Measurements from ENCODE around the gene MEAF6.
"Not testable (repeated sequence)": the region's sequence is repeated elsewhere in the genome, so short reads cannot be mapped to it uniquely, and the experiment has no call there.

Gene MEAF6

DNA sequence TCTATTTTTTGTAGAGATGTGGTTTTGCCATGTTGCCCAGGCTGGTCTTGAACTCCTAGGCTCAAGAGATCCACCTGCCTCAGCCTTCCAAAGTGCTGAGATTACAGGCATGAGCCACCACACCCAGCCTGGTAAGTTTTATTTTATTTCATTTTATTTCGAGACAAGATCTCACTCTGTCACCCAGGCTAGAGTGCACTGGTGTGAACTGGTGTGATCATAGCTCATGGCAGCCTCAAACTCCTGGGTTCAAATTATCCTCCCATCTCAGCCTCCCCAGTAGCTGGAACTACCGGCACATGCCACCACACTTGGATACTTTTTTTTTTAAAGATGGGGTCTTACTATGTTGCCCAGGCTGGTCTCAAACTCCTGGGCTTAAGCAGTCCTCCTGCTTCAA is 11.8 kb downstream of the MEAF6 start:
- not testable (repeated sequence) for H3K4me1 ChIP-seq (ENCODE audit: control insufficient read depth in 1 of 2, insufficient read depth in 2 of 2, low read length in 2 of 2); H3K9me3 ChIP-seq (ENCODE audit: control insufficient read depth in 1 of 2, low read length in 2 of 2); H3K27me3 ChIP-seq (ENCODE audit: control insufficient read depth in 1 of 2, insufficient read depth in 2 of 2, low read length in 2 of 2); H3K4me3 ChIP-seq (ENCODE audit: low read depth in 1 of 2, low read length in 2 of 2); H3K27ac ChIP-seq (ENCODE audit: low read depth, low read length); H3K9ac ChIP-seq (ENCODE audit: low read depth in 1 of 2, low read length in 2 of 2)
- H3K36me3 ChIP-seq (ENCODE audit: control insufficient read depth in 1 of 2, insufficient read depth in 2 of 2, low read length in 2 of 2) = peaks cover 16 to 58% of the 10 kb centered on the region in 2 donors

DNA sequence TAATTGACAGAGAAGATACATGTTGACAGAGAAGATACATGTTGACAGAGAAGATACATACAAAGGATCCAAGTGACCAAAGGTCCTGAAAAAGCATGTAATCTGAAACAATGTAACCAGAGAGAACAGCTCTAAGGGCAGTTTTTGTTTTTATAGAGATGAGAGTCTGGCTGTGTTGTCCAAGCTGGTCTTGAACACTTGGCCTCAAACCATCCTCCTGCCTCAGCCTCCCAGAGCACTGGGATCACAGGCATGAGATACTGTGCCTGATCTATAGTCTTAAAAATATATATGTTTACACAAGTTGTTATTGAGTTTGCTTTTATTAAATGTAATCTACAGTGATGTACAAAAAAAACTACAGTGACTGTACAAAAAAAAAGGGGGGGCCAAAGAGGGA is 12.5 kb downstream of the MEAF6 start:
- Histone ChIP-seq H3K4me1 (ENCODE audit: control insufficient read depth in 1 of 2, insufficient read depth in 2 of 2, low read length in 2 of 2) (peaks cover 4 to 10% of the 10 kb centered on the region in 2 donors), H3K9me3 (ENCODE audit: control insufficient read depth in 1 of 2, low read length in 2 of 2) (no peaks in the 10 kb centered on the region), H3K9ac (ENCODE audit: low read depth in 1 of 2, low read length in 2 of 2) (no peak overlapping the region), H3K4me3 (ENCODE audit: low read depth in 1 of 2, low read length in 2 of 2) (no peak overlapping the region), H3K27ac (ENCODE audit: low read depth, low read length) (no peak overlapping the region), H3K27me3 (ENCODE audit: control insufficient read depth in 1 of 2, insufficient read depth in 2 of 2, low read length in 2 of 2) (no peaks in the 10 kb centered on the region), H3K36me3 (ENCODE audit: control insufficient read depth in 1 of 2, insufficient read depth in 2 of 2, low read length in 2 of 2) (peaks cover 16 to 53% of the 10 kb centered on the region in 2 donors)

DNA sequence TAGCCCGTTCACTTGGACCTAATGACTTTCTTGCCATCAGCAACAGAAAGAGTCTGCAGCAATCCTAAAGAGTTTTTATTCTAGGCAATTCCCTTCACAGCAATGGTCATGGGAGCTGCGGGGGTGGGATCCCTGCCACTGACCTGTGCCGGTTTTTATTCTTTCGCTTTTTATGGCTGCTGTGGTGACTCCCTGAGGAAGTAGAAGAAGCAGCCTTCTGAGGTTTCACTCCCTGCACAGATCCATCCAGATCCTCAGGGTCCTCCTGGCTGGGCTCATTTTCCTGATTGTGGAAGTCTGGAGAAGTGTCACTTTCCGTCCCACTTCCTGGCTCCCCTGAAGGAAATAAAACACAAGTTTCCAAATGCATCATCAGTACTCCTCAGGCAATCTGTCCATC is 12.9 kb downstream of the MEAF6 start:
- no peak overlapping the region for H3K9ac ChIP-seq (ENCODE audit: low read depth in 1 of 2, low read length in 2 of 2)
- H3K27me3 ChIP-seq (ENCODE audit: control insufficient read depth in 1 of 2, insufficient read depth in 2 of 2, low read length in 2 of 2) = no peaks in the 10 kb centered on the region
- peaks cover 4 to 10% of the 10 kb centered on the region in 2 donors for H3K4me1 ChIP-seq (ENCODE audit: control insufficient read depth in 1 of 2, insufficient read depth in 2 of 2, low read length in 2 of 2)
- H3K9me3 ChIP-seq (ENCODE audit: control insufficient read depth in 1 of 2, low read length in 2 of 2) = no peaks in the 10 kb centered on the region
- no peak overlapping the region for H3K4me3 ChIP-seq (ENCODE audit: low read depth in 1 of 2, low read length in 2 of 2)
- H3K36me3 ChIP-seq (ENCODE audit: control insufficient read depth in 1 of 2, insufficient read depth in 2 of 2, low read length in 2 of 2) = peaks cover 16 to 51% of the 10 kb centered on the region in 2 donors
- H3K27ac ChIP-seq (ENCODE audit: low read depth, low read length) = no peak overlapping the region

DNA sequence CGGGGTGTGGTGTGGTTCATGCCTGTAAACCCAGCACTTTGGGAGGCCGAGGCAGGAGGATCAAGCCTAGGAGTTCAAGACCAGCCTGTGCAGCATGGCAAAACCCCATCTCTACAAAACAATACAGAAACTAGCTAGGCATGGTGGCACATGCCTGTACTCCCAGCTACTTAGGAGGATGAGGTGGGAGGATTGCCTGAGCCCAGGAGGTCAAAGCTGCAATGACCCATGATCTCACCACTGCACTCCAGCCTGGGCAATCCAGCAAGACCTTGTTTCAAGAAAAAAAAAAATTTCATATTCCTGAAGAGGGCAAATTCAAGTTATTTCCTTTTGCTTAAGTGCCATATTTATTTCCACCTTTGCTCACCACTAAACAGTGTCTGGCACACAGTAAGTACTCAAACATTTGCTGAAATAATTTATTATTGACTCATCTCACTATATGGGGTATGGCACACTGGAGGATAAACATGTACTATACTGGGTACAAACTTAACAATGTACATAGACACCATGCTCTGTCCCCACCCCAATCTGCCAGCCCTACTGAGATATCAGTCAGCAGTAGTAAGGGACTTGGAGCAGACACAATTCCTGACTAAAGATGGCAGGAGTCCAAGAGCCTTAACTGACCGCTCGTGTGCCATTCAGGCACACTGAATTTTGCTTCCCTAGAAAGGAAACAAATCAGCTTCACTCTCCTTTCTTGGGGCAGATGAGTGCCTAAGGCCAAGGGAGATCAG is 15.5 kb downstream of the MEAF6 start:
- H3K27ac ChIP-seq (ENCODE audit: low read depth, low read length) = no peak overlapping the region
- no peak overlapping the region for H3K4me3 ChIP-seq (ENCODE audit: low read depth in 1 of 2, low read length in 2 of 2)
- H3K36me3 ChIP-seq (ENCODE audit: control insufficient read depth in 1 of 2, insufficient read depth in 2 of 2, low read length in 2 of 2) = peaks cover 16 to 38% of the 10 kb centered on the region in 2 donors
- H3K9ac ChIP-seq (ENCODE audit: low read depth in 1 of 2, low read length in 2 of 2) = no peak overlapping the region
- H3K4me1 ChIP-seq (ENCODE audit: control insufficient read depth in 1 of 2, insufficient read depth in 2 of 2, low read length in 2 of 2) = peaks cover 4 to 10% of the 10 kb centered on the region in 2 donors
- no peaks in the 10 kb centered on the region for H3K27me3 ChIP-seq (ENCODE audit: control insufficient read depth in 1 of 2, insufficient read depth in 2 of 2, low read length in 2 of 2)
- no peaks in the 10 kb centered on the region for H3K9me3 ChIP-seq (ENCODE audit: control insufficient read depth in 1 of 2, low read length in 2 of 2)

DNA sequence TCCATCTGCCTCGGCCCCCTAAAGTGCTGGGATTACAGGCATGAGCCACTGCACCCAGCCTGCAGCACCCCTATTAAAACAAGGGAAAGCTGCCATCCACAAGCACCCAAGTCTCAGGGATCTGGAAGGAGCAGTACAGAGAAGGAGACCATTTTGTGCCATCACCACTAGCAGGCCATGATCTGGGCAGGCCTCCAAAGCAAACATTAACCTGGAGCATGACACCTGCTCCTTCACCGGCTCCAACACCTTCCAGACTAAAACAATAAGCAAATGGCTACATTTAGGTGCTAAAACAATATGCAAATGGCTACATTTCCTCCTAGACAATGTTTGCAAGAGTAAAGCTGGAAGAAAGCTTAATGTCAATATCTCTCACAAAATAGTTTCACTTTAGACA is 16.7 kb downstream of the MEAF6 start:
- Histone ChIP-seq H3K27me3 (ENCODE audit: control insufficient read depth in 1 of 2, insufficient read depth in 2 of 2, low read length in 2 of 2) (no peaks in the 10 kb centered on the region), H3K9ac (ENCODE audit: low read depth in 1 of 2, low read length in 2 of 2) (no peak overlapping the region), H3K4me1 (ENCODE audit: control insufficient read depth in 1 of 2, insufficient read depth in 2 of 2, low read length in 2 of 2) (peaks cover 4 to 10% of the 10 kb centered on the region in 2 donors), H3K27ac (ENCODE audit: low read depth, low read length) (no peak overlapping the region), H3K4me3 (ENCODE audit: low read depth in 1 of 2, low read length in 2 of 2) (no peak overlapping the region), H3K9me3 (ENCODE audit: control insufficient read depth in 1 of 2, low read length in 2 of 2) (no peaks in the 10 kb centered on the region), H3K36me3 (ENCODE audit: control insufficient read depth in 1 of 2, insufficient read depth in 2 of 2, low read length in 2 of 2) (peaks cover 23 to 41% of the 10 kb centered on the region in 2 donors)

DNA sequence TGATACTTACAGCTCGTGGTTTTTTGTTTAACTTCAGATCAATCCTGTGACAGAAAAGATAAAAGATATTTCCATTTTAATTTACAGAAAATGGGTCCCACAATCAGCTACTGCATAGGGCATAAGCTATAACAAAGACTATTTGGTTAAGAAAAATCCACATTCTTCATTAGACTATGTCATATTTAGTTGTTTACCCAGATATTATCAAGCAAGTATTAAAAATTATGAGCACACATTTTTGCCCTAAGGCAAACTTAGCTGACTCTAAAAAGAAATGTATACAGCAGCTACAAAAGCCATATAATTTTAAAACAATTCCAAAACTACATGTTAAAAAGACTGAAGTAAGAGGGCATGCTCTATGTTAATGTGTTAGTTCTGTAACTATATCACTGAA is 18.7 kb downstream of the MEAF6 start:
- Histone ChIP-seq H3K9ac (ENCODE audit: low read depth in 1 of 2, low read length in 2 of 2) (no peak overlapping the region), H3K4me1 (ENCODE audit: control insufficient read depth in 1 of 2, insufficient read depth in 2 of 2, low read length in 2 of 2) (peaks cover 4 to 10% of the 10 kb centered on the region in 2 donors), H3K36me3 (ENCODE audit: control insufficient read depth in 1 of 2, insufficient read depth in 2 of 2, low read length in 2 of 2) (peaks cover 18 to 32% of the 10 kb centered on the region in 2 donors), H3K4me3 (ENCODE audit: low read depth in 1 of 2, low read length in 2 of 2) (no peak overlapping the region), H3K27me3 (ENCODE audit: control insufficient read depth in 1 of 2, insufficient read depth in 2 of 2, low read length in 2 of 2) (no peaks in the 10 kb centered on the region), H3K9me3 (ENCODE audit: control insufficient read depth in 1 of 2, low read length in 2 of 2) (no peaks in the 10 kb centered on the region), H3K27ac (ENCODE audit: low read depth, low read length) (no peak overlapping the region)

DNA sequence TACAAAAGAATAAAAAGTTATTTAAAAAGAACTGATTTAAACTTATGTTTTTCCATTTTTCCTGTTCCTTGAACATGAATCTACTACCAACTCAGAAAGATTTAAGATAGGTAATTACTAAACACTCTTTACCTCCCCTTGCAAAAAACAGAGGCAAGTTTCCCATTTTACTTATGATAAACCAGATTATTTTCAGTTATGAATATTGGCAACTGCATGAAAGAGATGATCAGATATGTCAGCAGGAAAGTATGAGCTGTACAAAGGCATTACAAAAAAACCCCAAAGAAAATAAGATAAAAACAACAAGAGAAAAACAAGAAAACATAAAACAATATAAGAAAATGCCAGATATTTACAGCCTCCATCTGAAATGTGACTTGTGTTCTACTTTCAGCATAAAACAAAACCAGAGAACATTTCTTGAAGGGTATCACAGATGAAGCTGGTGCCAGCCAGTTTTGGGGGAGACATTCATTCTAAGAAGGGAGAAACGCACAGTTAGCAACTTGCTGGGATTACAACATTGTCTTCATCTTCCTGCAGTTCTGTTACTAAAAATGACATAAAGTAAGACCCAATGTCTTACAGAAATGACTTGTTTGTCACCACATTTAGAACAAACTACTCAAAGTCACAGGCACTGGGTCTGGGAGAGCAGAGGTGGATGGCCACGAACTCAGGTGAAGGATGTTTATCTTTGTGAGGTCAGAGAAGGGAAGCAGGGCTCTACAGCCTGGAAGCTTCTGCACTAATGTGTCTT is 21.0 kb downstream of the MEAF6 start:
- Histone ChIP-seq H3K9ac (ENCODE audit: low read depth in 1 of 2, low read length in 2 of 2) (no peak overlapping the region), H3K36me3 (ENCODE audit: control insufficient read depth in 1 of 2, insufficient read depth in 2 of 2, low read length in 2 of 2) (peaks cover 16 to 30% of the 10 kb centered on the region in 2 donors), H3K27ac (ENCODE audit: low read depth, low read length) (no peak overlapping the region), H3K4me3 (ENCODE audit: low read depth in 1 of 2, low read length in 2 of 2) (no peak overlapping the region), H3K4me1 (ENCODE audit: control insufficient read depth in 1 of 2, insufficient read depth in 2 of 2, low read length in 2 of 2) (peaks cover 0 to 4% of the 10 kb centered on the region in 2 donors), H3K27me3 (ENCODE audit: control insufficient read depth in 1 of 2, insufficient read depth in 2 of 2, low read length in 2 of 2) (no peaks in the 10 kb centered on the region), H3K9me3 (ENCODE audit: control insufficient read depth in 1 of 2, low read length in 2 of 2) (no peaks in the 10 kb centered on the region)

DNA sequence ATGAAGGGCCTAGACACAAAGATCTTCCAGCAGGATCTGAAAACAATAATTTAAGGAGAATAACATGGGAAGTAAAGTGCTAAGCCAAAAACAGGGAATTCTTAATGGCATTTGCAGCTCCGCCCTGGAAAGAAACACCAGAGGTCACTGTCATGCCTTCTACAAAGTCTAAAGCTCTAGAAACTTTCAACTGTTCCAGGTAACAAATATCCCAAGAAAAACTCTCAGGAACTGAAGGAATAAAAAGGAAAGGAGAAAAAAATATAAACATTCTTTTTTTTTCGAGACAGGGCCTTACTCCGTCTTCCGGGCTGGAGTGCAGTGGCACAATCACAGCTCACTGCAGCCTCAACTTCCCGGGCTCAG is 27.0 kb downstream of the MEAF6 start:
- H3K27me3 ChIP-seq (ENCODE audit: control insufficient read depth in 1 of 2, insufficient read depth in 2 of 2, low read length in 2 of 2) = no peaks in the 10 kb centered on the region
- no peaks in the 10 kb centered on the region for H3K9me3 ChIP-seq (ENCODE audit: control insufficient read depth in 1 of 2, low read length in 2 of 2)
- H3K27ac ChIP-seq (ENCODE audit: low read depth, low read length) = no peak overlapping the region
- peaks cover 26% of the 10 kb centered on the region in 2 donors for H3K4me1 ChIP-seq (ENCODE audit: control insufficient read depth in 1 of 2, insufficient read depth in 2 of 2, low read length in 2 of 2)
- peaks cover 20 to 41% of the 10 kb centered on the region in 2 donors for H3K36me3 ChIP-seq (ENCODE audit: control insufficient read depth in 1 of 2, insufficient read depth in 2 of 2, low read length in 2 of 2)
- H3K4me3 ChIP-seq (ENCODE audit: low read depth in 1 of 2, low read length in 2 of 2) = no peak overlapping the region
- H3K9ac ChIP-seq (ENCODE audit: low read depth in 1 of 2, low read length in 2 of 2) = no peak overlapping the region

DNA sequence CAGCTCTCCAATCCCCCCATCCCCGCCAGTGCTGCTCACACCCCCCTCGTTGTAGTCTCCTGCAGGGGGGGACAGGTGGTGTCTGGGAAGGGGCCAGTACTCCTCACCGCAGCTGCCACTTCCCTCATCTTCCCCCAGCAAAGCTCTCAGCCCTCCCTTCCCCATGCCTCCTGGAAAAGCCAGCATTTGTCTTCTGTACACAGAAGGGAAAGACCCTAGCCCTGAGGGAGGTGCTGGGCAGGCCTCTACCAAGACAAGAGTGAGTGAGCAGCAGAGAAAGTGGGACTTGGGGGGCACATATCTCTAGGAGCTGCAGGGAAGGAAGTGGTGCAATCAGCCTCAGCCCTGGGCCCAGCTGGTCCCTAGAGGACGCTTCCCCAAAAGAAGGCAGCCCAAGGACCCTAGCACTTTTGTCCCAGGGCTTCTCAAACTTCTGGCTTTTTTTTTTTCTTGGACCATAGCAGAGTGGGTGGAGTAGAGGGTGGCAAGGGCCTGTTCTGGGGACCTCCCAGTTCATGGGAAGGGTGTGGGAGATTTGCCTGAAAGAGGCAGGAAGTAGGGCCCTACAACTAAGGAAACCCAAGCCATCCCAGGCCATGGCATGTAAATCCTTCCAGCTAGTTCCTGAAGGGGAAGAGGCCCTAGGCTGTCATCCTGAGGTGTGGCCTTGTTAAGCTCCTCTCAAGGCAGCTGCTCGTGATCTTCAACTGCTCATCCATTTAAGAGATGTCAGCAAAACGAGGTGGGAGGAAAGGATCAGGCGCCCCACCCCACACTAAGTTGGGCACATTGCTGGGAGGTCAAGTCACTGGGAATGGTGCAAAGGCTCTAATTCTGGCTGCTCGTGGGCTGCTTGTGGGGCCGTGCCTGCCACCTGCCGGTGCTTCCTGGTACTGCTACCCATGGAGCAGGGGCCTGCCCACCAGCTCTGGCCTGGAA is 27.6 kb downstream of the MEAF6 start:
- H3K9ac ChIP-seq (ENCODE audit: low read depth in 1 of 2, low read length in 2 of 2) = peak overlapping the region; percentile 24 to 43
- H3K27ac ChIP-seq (ENCODE audit: low read depth, low read length) = peak overlapping the region; percentile 15
- no peaks in the 10 kb centered on the region for H3K9me3 ChIP-seq (ENCODE audit: control insufficient read depth in 1 of 2, low read length in 2 of 2)
- H3K27me3 ChIP-seq (ENCODE audit: control insufficient read depth in 1 of 2, insufficient read depth in 2 of 2, low read length in 2 of 2) = no peaks in the 10 kb centered on the region
- peaks cover 26% of the 10 kb centered on the region in 2 donors for H3K4me1 ChIP-seq (ENCODE audit: control insufficient read depth in 1 of 2, insufficient read depth in 2 of 2, low read length in 2 of 2)
- H3K4me3 ChIP-seq (ENCODE audit: low read depth in 1 of 2, low read length in 2 of 2) = no peak overlapping the region
- H3K36me3 ChIP-seq (ENCODE audit: control insufficient read depth in 1 of 2, insufficient read depth in 2 of 2, low read length in 2 of 2) = peaks cover 24 to 47% of the 10 kb centered on the region in 2 donors
